GM12878 (cell line): Measurements from ENCODE around the gene LYVE1. TPM values are rescaled to one million over a fixed set of nuclear protein-coding genes. Genes with fewer than 3 reads are reported as not detected.

Experiments
- ATAC-seq: fragments of 200-7000 bp; cut with Tn5 transposase; 3 replicates; pipeline ENCODE4 v1.9.1; 2020; ENCODE audit warnings: mild to moderate bottlenecking, moderate library complexity
- BruUV-seq: library from RNA; stranded (reverse); fragments of 400-500 nt; replicated peaks from 2 replicates; lab custom pipeline; 2021; lab: Mats Ljungman, UMichigan
- CTCF ChIA-PET: fragments of 300-600 bp; sonication (Branson Sonifier 250); formaldehyde crosslinking; extraction: SDS; loops from one replicate; lab custom pipeline; 2021; ENCODE audit warnings: inconsistent platforms; lab: Yijun Ruan, JAX
- POLR2A ChIA-PET: fragments of 350-600 bp; formaldehyde crosslinking; extraction: SDS; loops from one replicate; lab custom pipeline; 2021; ENCODE audit warnings: inconsistent platforms; lab: Charles Lee
- RAD21 ChIA-PET: fragments of 300-600 bp; sonication (Branson Sonifier 250); formaldehyde crosslinking; loops from one replicate; lab custom pipeline; 2023; ENCODE audit warnings: antibody characterized with exemption; ENCODE audit not compliant: unreplicated experiment; lab: Charles Lee
- SMC1A ChIA-PET: fragments of 300-600 bp; sonication (Branson Sonifier 250); formaldehyde crosslinking; loops from one replicate; lab custom pipeline; 2023; ENCODE audit not compliant: unreplicated experiment, uncharacterized antibody; lab: Charles Lee
- DNase-seq: peaks from one replicate; pipeline ENCODE4 v3.0.0-alpha.2; 2011; ENCODE audit warnings: low read depth, low spot score
- FAIRE-seq: peaks from 3 replicates; lab custom pipeline; 2011; peaks lifted over from hg19 to GRCh38; lab: Jason Lieb, UNC
- H2AFZ ChIP-seq: 2 replicates; pipeline ENCODE4 v1.6.0; 2011; ENCODE audit warnings: low read depth, low read length, control low read depth; ENCODE audit not compliant: control insufficient read depth
- H3K27ac ChIP-seq: 2 replicates; pipeline ENCODE4 v1.5.1; 2011; ENCODE audit warnings: control low read depth; ENCODE audit not compliant: control insufficient read depth, insufficient read depth
- H3K27me3 ChIP-seq, 2 experiments: replicated peaks in 1 of 2; 2 replicates each; pipeline versions ENCODE4 v1.6.0 to v1.6.1; 2011; ENCODE audit warnings: low read length in 1 of 2; ENCODE audit not compliant: control insufficient read depth in 2 of 2, insufficient read depth in 2 of 2
- H3K36me3 ChIP-seq, 2 experiments: 2 replicates each; pipeline ENCODE4 v1.5.1; 2011; ENCODE audit warnings: low read length in 1 of 2; ENCODE audit not compliant: control insufficient read depth in 2 of 2, insufficient read depth in 2 of 2
- H3K4me1 ChIP-seq: 2 replicates; pipeline ENCODE4 v1.6.1; 2011; ENCODE audit warnings: mild to moderate bottlenecking, low read length, moderate library complexity, mixed read lengths; ENCODE audit not compliant: control insufficient read depth, insufficient read depth
- H3K4me2 ChIP-seq: 2 replicates; pipeline ENCODE4 v1.6.0; 2011; ENCODE audit warnings: control low read depth; ENCODE audit not compliant: control insufficient read depth, insufficient read depth
- H3K4me3 ChIP-seq: fragments of 200-600 bp; sonication (generic); 2 replicates; pipeline ENCODE4 v1.5.1; 2016
- H3K79me2 ChIP-seq: 2 replicates; pipeline ENCODE4 v1.6.0; 2011; ENCODE audit warnings: low read length; ENCODE audit not compliant: control insufficient read depth, insufficient read depth
- H3K9ac ChIP-seq: 2 replicates; pipeline ENCODE4 v1.8.0; 2011; ENCODE audit warnings: low read length, control low read depth, mixed read lengths; ENCODE audit not compliant: control insufficient read depth, insufficient read depth
- H3K9me3 ChIP-seq: replicated peaks from 3 replicates; pipeline ENCODE4 v1.5.1; 2011; ENCODE audit warnings: mild to moderate bottlenecking, low read length; ENCODE audit not compliant: control insufficient read depth, insufficient read depth
- H4K20me1 ChIP-seq: 2 replicates; pipeline ENCODE4 v1.6.0; 2011; ENCODE audit not compliant: control insufficient read depth, insufficient read depth
- ATF2 ChIP-seq: IDR thresholded peaks from 2 replicates; pipeline ENCODE4 v1.6.1; 2012; ENCODE audit warnings: low read length, inconsistent platforms
- BCLAF1 ChIP-seq: fragments of 450-650 bp; IDR thresholded peaks from 2 replicates; pipeline ENCODE4 v1.6.1; 2017; ENCODE audit warnings: antibody characterized with exemption, mild to moderate bottlenecking, moderate library complexity
- CBX5 ChIP-seq: sonication (generic); IDR thresholded peaks from 2 replicates; pipeline ENCODE4 v1.6.1; 2016; ENCODE audit warnings: low read depth, moderate library complexity, mild to moderate bottlenecking, inconsistent platforms
- FOXK2 ChIP-seq: fragments of 450-650 bp; IDR thresholded peaks from 2 replicates; pipeline ENCODE4 v1.6.1; 2017; ENCODE audit warnings: mild to moderate bottlenecking, moderate library complexity
- GATAD2B ChIP-seq: fragments of 450-650 bp; conservative IDR thresholded peaks from 2 replicates; pipeline ENCODE4 v1.6.1; 2017; ENCODE audit warnings: low read depth, mild to moderate bottlenecking, moderate library complexity
- IRF5 ChIP-seq: fragments of 450-650 bp; IDR thresholded peaks from 2 replicates; pipeline ENCODE4 v1.6.1; 2017; ENCODE audit warnings: borderline replicate concordance
- MYB ChIP-seq: fragments of 150-350 bp; IDR thresholded peaks from 2 replicates; pipeline ENCODE4 v1.6.1; 2014; ENCODE audit warnings: mild to moderate bottlenecking, low read depth, low read length, borderline replicate concordance
- NFXL1 ChIP-seq: fragments of 450-650 bp; IDR thresholded peaks from 2 replicates; pipeline ENCODE4 v1.6.1; 2017; ENCODE audit warnings: antibody characterized with exemption, mild to moderate bottlenecking, borderline replicate concordance
- NR2C2 ChIP-seq: IDR thresholded peaks from 2 replicates; pipeline ENCODE4 v1.6.1; 2011; ENCODE audit warnings: borderline replicate concordance, low read depth; ENCODE audit not compliant: control insufficient read depth, insufficient read length
- RB1 ChIP-seq: fragments of 450-650 bp; formaldehyde crosslinking; IDR thresholded peaks from 2 replicates; pipeline ENCODE4 v1.6.1; 2017; ENCODE audit warnings: mild to moderate bottlenecking, borderline replicate concordance
- RCOR1 ChIP-seq: conservative IDR thresholded peaks from 2 replicates; pipeline ENCODE4 v1.6.1; 2012; ENCODE audit warnings: low read depth, low read length, improper control_type of control experiment
- RFX5 ChIP-seq: IDR thresholded peaks from 2 replicates; pipeline ENCODE4 v1.6.1; 2011; ENCODE audit warnings: low read depth, low read length, improper control_type of control experiment
- SPI1 ChIP-seq: IDR thresholded peaks from 2 replicates; pipeline ENCODE4 v1.6.1; 2011; ENCODE audit warnings: low read depth, mild to moderate bottlenecking, low read length, moderate library complexity, borderline replicate concordance; ENCODE audit not compliant: insufficient read depth
- STAT1 ChIP-seq: fragments of 450-650 bp; conservative IDR thresholded peaks from 2 replicates; pipeline ENCODE4 v1.6.1; 2014; ENCODE audit warnings: antibody characterized with exemption, mild to moderate bottlenecking
- ZNF217 ChIP-seq: fragments of 450-650 bp; IDR thresholded peaks from 2 replicates; pipeline ENCODE4 v1.6.1; 2017; ENCODE audit warnings: antibody characterized with exemption, mild to moderate bottlenecking
- in situ Hi-C: fragments of 300-500 bp; cut with MboI; formaldehyde crosslinking; loops from 9 replicates; pipeline ENCODE4 v1.14.3; 2018; ENCODE audit warnings: mixed read lengths
- intact Hi-C: fragments of 100-400 bp; cut with micrococcal nuclease; formaldehyde crosslinking; loops from one replicate; pipeline ENCODE4 v1.14.2; 2022; ENCODE audit not compliant: unreplicated experiment
- polyA plus RNA-seq, 11 experiments: library from polyadenylated mRNA; depleted of rRNA in 4 of 11; unstranded in 6 of 11; stranded (reverse) in 5 of 11; fragments of >200 nt; fragmentation: Nextera tagmentation in 4 of 11; fragmentation: Illumina TruSeq in 1 of 11; extraction: Ambion mirVana in 4 of 11; extraction: Trizol in 1 of 11; gene quantifications; 1 replicate in 1 of 11; 2 replicates in 10 of 11; pipeline versions ENCODE4 v1.2.1 to v1.2.3, GENCODE V29; 2011 to 2016; ENCODE audit warnings: inconsistent platforms in 2 of 11, missing spikeins in 2 of 11, low read depth in 1 of 11
- total RNA-seq, 4 experiments: library from RNA; depleted of rRNA in 3 of 4; stranded (reverse); fragments of >200 nt in 3 of 4; fragmentation: Illumina TruSeq in 1 of 4; extraction: Trizol in 1 of 4; gene quantifications; 2 replicates each; pipeline versions ENCODE4 v1.2.1 to v1.2.3, GENCODE V29; 2013 to 2021
- TF ChIP-seq, protein P1 (sequence below): fragments of 450-650 bp; IDR thresholded peaks from 2 replicates; pipeline ENCODE4 v1.6.1; 2016; ENCODE audit warnings: mild to moderate bottlenecking, moderate library complexity, borderline replicate concordance

LYVE1 gene
- total and polyA plus RNA-seq, 10 of the 15 experiments (the other 5 are each of a cell fraction or from before 2014, with no cell fraction given) = 0.15 TPM; not detected in 9

- Histone ChIP-seq H3K27me3 (peaks cover 2 to 3% of the 10 kb centered on the region in 2 experiments; a peak in 2 of 4 replicates), H3K79me2 (no peaks in the 10 kb centered on the region), H3K9me3 (peaks cover 2% of the 10 kb centered on the region; the same call in 2 of the 3 replicates), H3K36me3 (no peaks in the 10 kb centered on the region), H3K4me1 (peaks cover 11% of the 10 kb centered on the region), H3K27ac (no peak overlapping the region), H3K4me2 (no peak overlapping the region), H3K9ac (no peak overlapping the region), H2AFZ (no peak overlapping the region), H4K20me1 (no peaks in the 10 kb centered on the region), H3K4me3 (no peak overlapping the region)
- ChIA-PET SMC1A (no interaction called here), RAD21 (no interaction called here), CTCF (no interaction called here), POLR2A (no interaction called here)
- BruUV-seq = no TSS peak
- in situ Hi-C loops (no loop called here), intact Hi-C loops (no loop called here)
- no peak for FAIRE-seq
- no peak for DNase-seq
- ATAC-seq = no peak
- TF ChIP-seq NR2C2 (no peak), FOXK2 (no peak), CBX5 (no peak), RB1 (no peak), IRF5 (no peak), GATAD2B (no peak), STAT1 (no peak), RFX5 (no peak), BCLAF1 (no peak), MYB (no peak), SPI1 (no peak), NFXL1 (no peak), ZNF217 (no peak), RCOR1 (no peak), ATF2 (no peak)
- TF ChIP-seq, protein P1, sequence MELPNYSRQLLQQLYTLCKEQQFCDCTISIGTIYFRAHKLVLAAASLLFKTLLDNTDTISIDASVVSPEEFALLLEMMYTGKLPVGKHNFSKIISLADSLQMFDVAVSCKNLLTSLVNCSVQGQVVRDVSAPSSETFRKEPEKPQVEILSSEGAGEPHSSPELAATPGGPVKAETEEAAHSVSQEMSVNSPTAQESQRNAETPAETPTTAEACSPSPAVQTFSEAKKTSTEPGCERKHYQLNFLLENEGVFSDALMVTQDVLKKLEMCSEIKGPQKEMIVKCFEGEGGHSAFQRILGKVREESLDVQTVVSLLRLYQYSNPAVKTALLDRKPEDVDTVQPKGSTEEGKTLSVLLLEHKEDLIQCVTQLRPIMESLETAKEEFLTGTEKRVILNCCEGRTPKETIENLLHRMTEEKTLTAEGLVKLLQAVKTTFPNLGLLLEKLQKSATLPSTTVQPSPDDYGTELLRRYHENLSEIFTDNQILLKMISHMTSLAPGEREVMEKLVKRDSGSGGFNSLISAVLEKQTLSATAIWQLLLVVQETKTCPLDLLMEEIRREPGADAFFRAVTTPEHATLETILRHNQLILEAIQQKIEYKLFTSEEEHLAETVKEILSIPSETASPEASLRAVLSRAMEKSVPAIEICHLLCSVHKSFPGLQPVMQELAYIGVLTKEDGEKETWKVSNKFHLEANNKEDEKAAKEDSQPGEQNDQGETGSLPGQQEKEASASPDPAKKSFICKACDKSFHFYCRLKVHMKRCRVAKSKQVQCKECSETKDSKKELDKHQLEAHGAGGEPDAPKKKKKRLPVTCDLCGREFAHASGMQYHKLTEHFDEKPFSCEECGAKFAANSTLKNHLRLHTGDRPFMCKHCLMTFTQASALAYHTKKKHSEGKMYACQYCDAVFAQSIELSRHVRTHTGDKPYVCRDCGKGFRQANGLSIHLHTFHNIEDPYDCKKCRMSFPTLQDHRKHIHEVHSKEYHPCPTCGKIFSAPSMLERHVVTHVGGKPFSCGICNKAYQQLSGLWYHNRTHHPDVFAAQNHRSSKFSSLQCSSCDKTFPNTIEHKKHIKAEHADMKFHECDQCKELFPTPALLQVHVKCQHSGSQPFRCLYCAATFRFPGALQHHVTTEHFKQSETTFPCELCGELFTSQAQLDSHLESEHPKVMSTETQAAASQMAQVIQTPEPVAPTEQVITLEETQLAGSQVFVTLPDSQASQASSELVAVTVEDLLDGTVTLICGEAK = no peak
These were observed 40.1 kb upstream of the LYVE1 start for GRCh38 chr11:10608584-10608983.
